Activated CD4-positive, alpha-beta T cell treated with anti-CD3 and anti-CD28 coated beads for 48 hours (primary cell): ENCODE measurements around the gene NME1.

Experiments used
- DNase-seq: peaks from one replicate; pipeline ENCODE4 v3.0.0-alpha.2; 2020

The NME1 gene

GRCh38 chr17:51197754-51198153 is 44.4 kb downstream of the NME1 start:
- no peak for DNase-seq

- no peak for DNase-seq
These were observed 46.9 kb downstream of the NME1 start for GRCh38 chr17:51200295-51200694.

- no peak for DNase-seq
These were observed 47.5 kb downstream of the NME1 start for GRCh38 chr17:51200846-51201245.

- DNase-seq: no peak
These were observed 50.5 kb downstream of the NME1 start for GRCh38 chr17:51203838-51204237.
